Activated T-helper 17 cell treated with anti-CD3 and anti-CD28 coated beads, Interleukin-2, amount 50 U/mL, for 72 hours (primary cell): ENCODE data around the gene C16orf74. TPM values are rescaled to one million over a fixed set of nuclear protein-coding genes. Genes with fewer than 3 reads are reported as not detected.

Experiments
- ATAC-seq: fragments of 150-1000 bp; cut with Tn5 transposase; replicated peaks from 2 replicates; pipeline ENCODE4 v1.10.0; 2021; ENCODE audit warnings: mild to moderate bottlenecking, moderate library complexity
- H3K27ac Mint-ChIP-seq: one replicate; pipeline ENCODE4 v1.8.0; 2022; ENCODE audit warnings: mixed read lengths
- H3K27me3 Mint-ChIP-seq: one replicate; pipeline ENCODE4 v1.8.0; 2022; ENCODE audit warnings: mixed read lengths
- H3K36me3 Mint-ChIP-seq: one replicate; pipeline ENCODE4 v1.8.0; 2022; ENCODE audit warnings: low read depth, mild to moderate bottlenecking, mixed read lengths
- H3K4me1 Mint-ChIP-seq: one replicate; pipeline ENCODE4 v1.8.0; 2022; ENCODE audit warnings: mixed read lengths
- H3K4me3 Mint-ChIP-seq: one replicate; pipeline ENCODE4 v1.8.0; 2022; ENCODE audit warnings: mild to moderate bottlenecking, mixed read lengths
- H3K9me3 Mint-ChIP-seq: one replicate; pipeline ENCODE4 v1.8.0; 2022; ENCODE audit warnings: mixed read lengths
- total RNA-seq, 2 donors: library from RNA; stranded (reverse); gene quantifications; one replicate each; pipeline ENCODE4 v1.2.3, GENCODE V29; 2022

The C16orf74 gene
- total RNA-seq = under 1 TPM in 1 of 2 donors, not detected in 1; 0.35 TPM

GRCh38 chr16:85750827-85751697 is at the start of gene C16orf74:
C16orf74 (minus strand) TSS chr16:85751096; CDS start chr16:85735217, 15,879 bp downstream.
- Mint-ChIP-seq H3K4me1 (no peaks in the 10 kb centered on the region), H3K4me3 (peak within 1 kb of the TSS; percentile 68), H3K36me3 (no peaks in the 10 kb centered on the region), H3K9me3 (no peaks in the 10 kb centered on the region), H3K27ac (no peak within 1 kb of the TSS), H3K27me3 (peaks cover 15% of the 10 kb centered on the region)
- ATAC-seq = peak; percentile 53

DNA sequence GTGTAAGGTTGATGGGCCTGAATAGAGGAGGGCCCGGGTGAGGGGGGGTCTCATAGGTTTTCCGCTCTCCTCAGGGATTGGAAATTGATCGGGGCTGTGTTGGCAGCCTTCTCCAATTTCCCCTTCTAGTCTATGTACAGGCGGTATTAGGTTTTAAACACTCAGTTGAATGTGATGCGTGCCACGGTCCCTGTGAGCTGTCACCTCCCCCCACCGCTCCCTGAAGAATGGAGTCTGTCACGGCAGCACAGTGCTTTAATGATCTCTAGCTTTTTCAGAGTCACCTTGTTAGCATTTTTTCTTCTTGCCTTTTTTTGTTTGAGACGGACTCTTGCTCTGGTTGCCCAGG is 49.4 kb upstream of the C16orf74 start:
- Mint-ChIP-seq H3K36me3 (peaks cover 71% of the 10 kb centered on the region), H3K4me3 (peak overlapping the region; percentile 86), H3K4me1 (peaks cover 25% of the 10 kb centered on the region)

GRCh38 chr16:85799497-85800320 is 48.8 kb upstream of the C16orf74 start, which contains the start of the genes COX4I1 and EMC8:
COX4I1 (plus strand) TSS chr16:85799695; CDS start chr16:85801206, 1,511 bp downstream.
EMC8 (minus strand) TSS chr16:85799544; CDS start chr16:85799295, 249 bp downstream.
- ATAC-seq = peak; percentile 94
- Mint-ChIP-seq H3K9me3 (no peaks in the 10 kb centered on the region), H3K4me1 (peaks cover 27% of the 10 kb centered on the region), H3K27me3 (no peaks in the 10 kb centered on the region), H3K4me3 (peak within 1 kb of the TSS; percentile 86), H3K27ac (peak within 1 kb of the TSS; percentile 94), H3K36me3 (peaks cover 71% of the 10 kb centered on the region)

More for the DNA sequence above, 49.4 kb upstream of the C16orf74 start:
- Mint-ChIP-seq H3K27ac (peak overlapping the region; percentile 94), H3K27me3 (no peaks in the 10 kb centered on the region), H3K9me3 (no peaks in the 10 kb centered on the region)
- ATAC-seq = peak; percentile 55

DNA sequence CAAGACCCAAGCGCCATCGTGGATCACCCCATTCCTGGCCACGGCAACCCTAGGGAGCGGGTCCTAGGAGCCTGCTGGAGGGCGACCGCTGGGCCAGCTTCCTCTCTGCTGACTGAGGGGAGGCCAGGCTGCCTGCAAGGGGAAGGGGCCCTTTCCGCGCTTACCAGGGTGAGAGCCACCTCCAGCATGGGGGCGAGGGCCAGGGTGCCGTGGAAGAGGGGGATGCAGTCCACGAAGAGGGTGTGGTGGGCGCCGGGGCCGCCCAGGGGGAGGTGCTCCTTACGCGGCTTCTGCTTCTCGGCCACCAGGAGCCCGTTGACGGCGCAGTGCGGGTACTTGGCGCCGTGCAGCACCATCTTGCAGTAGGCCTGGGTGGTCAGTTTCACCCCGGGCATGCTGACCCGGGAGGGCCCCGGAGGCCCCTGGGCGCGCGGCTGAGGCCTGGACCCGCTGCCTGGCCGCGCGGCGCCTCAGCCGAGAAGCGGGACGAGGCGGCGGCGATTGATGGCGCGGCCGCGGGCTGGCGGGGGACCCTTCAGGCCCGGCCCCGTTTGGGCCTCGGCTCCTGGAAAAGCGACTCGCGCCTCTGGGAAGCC is 48.1 kb upstream of the C16orf74 start:
- peaks cover 27% of the 10 kb centered on the region for H3K4me1 Mint-ChIP-seq

DNA sequence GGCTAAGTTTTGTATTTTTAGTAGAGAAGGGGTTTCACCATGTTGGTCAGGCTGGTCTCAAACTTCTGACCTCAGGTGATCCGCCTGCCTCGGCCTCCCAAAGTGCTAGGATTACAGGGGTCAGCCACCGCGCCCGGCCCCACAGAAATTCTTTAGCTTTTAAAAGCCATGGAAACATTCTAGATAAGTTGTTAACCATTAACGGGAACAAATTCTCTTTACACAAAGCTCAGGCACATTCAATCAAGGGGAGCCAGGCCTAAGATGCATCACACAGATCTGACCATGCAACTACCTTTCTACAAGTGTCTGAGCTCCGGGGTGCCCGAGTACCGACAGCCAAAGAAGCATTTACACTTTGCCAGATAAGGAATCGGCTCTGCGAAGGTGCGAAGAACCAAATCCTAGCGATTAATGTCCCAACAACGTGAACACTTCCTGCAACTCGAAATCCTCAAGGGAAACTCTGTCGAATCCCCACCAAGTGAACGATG is 47.4 kb upstream of the C16orf74 start:
- H3K27ac Mint-ChIP-seq = peak overlapping the region; percentile 73
- no peak for ATAC-seq
- peaks cover 70% of the 10 kb centered on the region for H3K36me3 Mint-ChIP-seq
- peaks cover 21% of the 10 kb centered on the region for H3K4me1 Mint-ChIP-seq
- peak overlapping the region; percentile 86 for H3K4me3 Mint-ChIP-seq
- H3K9me3 Mint-ChIP-seq = no peaks in the 10 kb centered on the region
- H3K27me3 Mint-ChIP-seq = no peaks in the 10 kb centered on the region

More for the DNA sequence above, 48.1 kb upstream of the C16orf74 start:
- no peaks in the 10 kb centered on the region for H3K27me3 Mint-ChIP-seq
- ATAC-seq = peak; percentile 21
- peak overlapping the region; percentile 86 for H3K4me3 Mint-ChIP-seq
- H3K27ac Mint-ChIP-seq = peak overlapping the region; percentile 73
- peaks cover 71% of the 10 kb centered on the region for H3K36me3 Mint-ChIP-seq
- no peaks in the 10 kb centered on the region for H3K9me3 Mint-ChIP-seq

DNA sequence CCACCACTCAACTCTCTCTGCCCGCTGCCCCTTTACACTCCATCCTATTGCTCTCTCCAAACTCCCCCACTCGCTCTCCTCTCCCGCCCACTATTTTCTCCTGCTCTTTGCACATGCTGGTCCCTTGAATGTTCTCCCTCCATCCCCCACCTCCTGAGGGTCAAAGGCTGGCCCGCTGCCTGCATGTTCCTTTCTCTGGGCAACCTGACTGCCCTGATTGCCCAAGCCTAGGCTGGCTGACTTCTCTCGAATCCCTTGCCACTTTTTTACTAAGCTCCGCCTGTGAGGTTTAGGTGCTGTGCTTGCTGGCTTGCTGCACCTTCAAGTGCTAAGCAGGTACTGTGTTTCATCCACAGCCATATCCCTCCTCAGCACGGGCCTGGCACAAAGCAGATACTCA is 45.7 kb upstream of the C16orf74 start:
- Mint-ChIP-seq H3K27ac (peak overlapping the region; percentile 18), H3K27me3 (no peaks in the 10 kb centered on the region), H3K9me3 (no peaks in the 10 kb centered on the region), H3K36me3 (peaks cover 70% of the 10 kb centered on the region), H3K4me3 (no peak overlapping the region), H3K4me1 (peaks cover 27% of the 10 kb centered on the region)
- ATAC-seq = no peak

GRCh38 chr16:85796152-85796551 is 45.3 kb upstream of the C16orf74 start:
- ATAC-seq = no peak
- peaks cover 69% of the 10 kb centered on the region for H3K36me3 Mint-ChIP-seq
- no peak overlapping the region for H3K4me3 Mint-ChIP-seq
- H3K27me3 Mint-ChIP-seq = no peaks in the 10 kb centered on the region
- no peaks in the 10 kb centered on the region for H3K9me3 Mint-ChIP-seq
- peak overlapping the region; percentile 18 for H3K27ac Mint-ChIP-seq
- H3K4me1 Mint-ChIP-seq = peaks cover 26% of the 10 kb centered on the region

DNA sequence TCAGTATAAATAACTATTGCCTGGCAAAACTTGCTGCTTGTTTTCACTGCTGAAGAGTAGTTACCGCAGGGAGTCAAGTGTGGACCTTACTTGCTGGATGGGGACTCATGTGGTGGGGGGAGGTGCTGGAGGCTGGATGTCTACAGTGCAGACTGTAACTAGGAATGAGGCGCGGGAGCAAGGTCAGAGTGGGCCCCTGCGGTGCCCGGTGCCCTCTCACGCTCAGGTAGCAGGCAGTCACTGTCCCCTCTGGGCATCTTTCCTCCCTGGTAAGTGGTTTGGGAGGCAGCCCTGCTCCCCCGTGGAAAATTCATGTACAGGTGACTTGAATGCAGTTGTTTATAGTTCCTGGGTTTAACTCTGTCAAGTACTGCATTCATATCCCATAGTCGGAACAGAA is 43.8 kb upstream of the C16orf74 start:
- Mint-ChIP-seq H3K4me3 (no peak overlapping the region), H3K27me3 (no peaks in the 10 kb centered on the region), H3K4me1 (peaks cover 25% of the 10 kb centered on the region), H3K36me3 (peaks cover 67% of the 10 kb centered on the region), H3K27ac (no peak overlapping the region), H3K9me3 (no peaks in the 10 kb centered on the region)
- no peak for ATAC-seq

- Mint-ChIP-seq H3K27me3 (no peaks in the 10 kb centered on the region), H3K9me3 (no peaks in the 10 kb centered on the region), H3K4me3 (no peak overlapping the region), H3K36me3 (peaks cover 73% of the 10 kb centered on the region), H3K27ac (no peak overlapping the region), H3K4me1 (peaks cover 25% of the 10 kb centered on the region)
- ATAC-seq = no peak
Observed at GRCh38 chr16:85793662-85794298, 42.9 kb upstream of the C16orf74 start.

DNA sequence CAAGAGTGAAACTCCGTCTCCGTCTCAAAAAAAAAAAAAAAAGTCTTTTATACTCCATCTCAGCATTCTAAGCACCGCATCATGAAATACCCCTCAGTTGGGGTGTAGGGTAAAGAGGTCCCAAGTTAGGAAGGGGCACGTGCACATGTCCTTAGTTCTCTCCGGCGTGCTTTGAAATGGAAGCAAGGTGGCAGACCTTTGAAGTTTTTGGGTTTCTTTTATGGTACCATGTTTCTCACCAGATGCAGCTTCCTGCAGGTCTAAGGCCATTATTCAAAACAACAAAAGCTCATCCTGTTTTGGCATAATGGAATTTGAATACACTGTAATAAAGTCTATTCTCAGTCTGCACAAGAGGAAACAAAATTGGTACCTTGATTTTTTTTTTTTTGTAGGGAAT is 38.9 kb upstream of the C16orf74 start:
- Mint-ChIP-seq H3K36me3 (peaks cover 85% of the 10 kb centered on the region), H3K9me3 (no peaks in the 10 kb centered on the region)

GRCh38 chr16:85788819-85789218 is 37.9 kb upstream of the C16orf74 start:
- ATAC-seq = no peak
- Mint-ChIP-seq H3K27me3 (no peaks in the 10 kb centered on the region), H3K4me1 (peaks cover 18% of the 10 kb centered on the region), H3K4me3 (no peak overlapping the region), H3K36me3 (peaks cover 85% of the 10 kb centered on the region), H3K27ac (peak overlapping the region; percentile 22), H3K9me3 (no peaks in the 10 kb centered on the region)

More for the DNA sequence above, 38.9 kb upstream of the C16orf74 start:
- Mint-ChIP-seq H3K27me3 (no peaks in the 10 kb centered on the region), H3K27ac (no peak overlapping the region), H3K4me3 (no peak overlapping the region), H3K4me1 (peaks cover 18% of the 10 kb centered on the region)
- ATAC-seq = no peak

- peaks cover 87% of the 10 kb centered on the region for H3K36me3 Mint-ChIP-seq
- H3K4me1 Mint-ChIP-seq = peaks cover 17% of the 10 kb centered on the region
Observed at GRCh38 chr16:85785927-85786326, 35.0 kb upstream of the C16orf74 start.

GRCh38 chr16:85784813-85785212 is 33.9 kb upstream of the C16orf74 start:
- no peak for ATAC-seq
- Mint-ChIP-seq H3K4me3 (no peak overlapping the region), H3K4me1 (peaks cover 17% of the 10 kb centered on the region), H3K27ac (no peak overlapping the region), H3K27me3 (no peaks in the 10 kb centered on the region), H3K36me3 (peaks cover 90% of the 10 kb centered on the region), H3K9me3 (no peaks in the 10 kb centered on the region)

More at GRCh38 chr16:85785927-85786326, 35.0 kb upstream of the C16orf74 start:
- no peak overlapping the region for H3K4me3 Mint-ChIP-seq
- H3K27me3 Mint-ChIP-seq = no peaks in the 10 kb centered on the region
- no peaks in the 10 kb centered on the region for H3K9me3 Mint-ChIP-seq
- no peak for ATAC-seq
- H3K27ac Mint-ChIP-seq = peak overlapping the region; percentile 34
